ENCODE data around the gene DIO3. TPM values are rescaled to one million over a fixed set of nuclear protein-coding genes. Genes with fewer than 3 reads are reported as not detected.
A peak's percentile ranks its signal among the peaks of the same experiment; 100 is the strongest.

DIO3 gene
- total and polyA plus RNA-seq, 2 of the 13 experiments (the other 11 are each of a cell fraction or from before 2014, with no cell fraction given), result not detected

DNA sequence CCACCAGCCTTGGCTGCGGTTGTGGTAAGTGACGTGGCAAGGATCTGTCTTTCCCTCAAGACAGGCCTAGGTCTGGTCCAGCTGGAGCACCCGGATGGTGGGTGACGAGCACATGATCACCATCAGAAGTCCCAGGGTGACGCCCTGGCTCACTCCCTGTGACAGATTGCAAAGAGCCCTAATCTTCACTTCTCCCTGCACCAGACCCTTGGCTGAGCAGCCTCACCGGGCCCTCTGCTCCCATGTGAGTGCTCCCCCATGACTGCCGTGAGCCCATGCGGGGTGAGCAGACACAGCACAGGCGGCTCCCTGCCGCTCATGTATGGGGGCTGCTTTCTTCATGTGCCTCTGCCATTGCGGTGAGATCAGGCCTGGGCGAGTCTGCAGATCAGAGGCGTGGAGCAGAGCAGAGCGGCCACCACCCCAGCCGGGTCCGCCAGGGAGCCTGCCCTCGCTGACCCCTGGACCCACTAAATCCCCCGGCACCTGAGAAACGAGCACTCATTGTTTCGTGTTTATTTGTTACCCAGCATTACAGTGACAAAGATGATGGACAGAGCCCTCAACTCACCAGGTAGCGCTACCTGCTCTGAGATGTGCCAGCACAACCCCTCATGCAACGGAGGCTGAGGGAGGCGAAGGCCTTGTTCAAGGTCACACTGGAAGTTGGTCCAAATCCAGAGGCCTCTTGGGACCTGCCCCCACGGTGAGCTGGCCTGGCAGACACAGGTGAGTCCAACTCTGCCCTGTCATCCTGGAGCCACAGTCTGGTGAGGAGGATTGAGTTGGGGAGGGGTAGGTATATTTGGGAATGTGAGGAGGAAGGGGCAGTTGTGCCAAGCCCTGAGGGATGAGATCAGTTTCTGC is 9.3 kb upstream of the DIO3 start:
- WGBS (ENCODE audit: low lambda C conversion rate), result 43% methylated on average over 15 of the region's 24 CpGs
- Histone ChIP-seq H3K4me3 (replicated peaks in 1 of 3; ENCODE audit: insufficient read depth in 1 of 3, low read depth in 2 of 3, low read length in 3 of 3) (no peak overlapping the region), H4K20me1 (ENCODE audit: insufficient read depth, low read length) (no peaks in the 10 kb centered on the region), H3K27ac (ENCODE audit: extremely low read length, insufficient read depth, low read length) (no peak overlapping the region), H3K4me1 (ENCODE audit: insufficient read depth, low read length) (peaks cover 11% of the 10 kb centered on the region), H3K9me3 (ENCODE audit: low read length) (no peaks in the 10 kb centered on the region), H3K9ac (ENCODE audit: insufficient read depth, low read depth, low read length) (no peak overlapping the region), H3K27me3 (ENCODE audit: control insufficient read depth in 1 of 2, insufficient read depth in 2 of 2, low read length in 2 of 2) (peaks cover 0 to 6% of the 10 kb centered on the region in 2 experiments; a peak in 2 of 5 replicates), H3K79me2 (ENCODE audit: insufficient read depth, low read length) (no peaks in the 10 kb centered on the region), H3K4me2 (ENCODE audit: low read depth, low read length) (no peak overlapping the region), H2AFZ (ENCODE audit: low read length) (no peak overlapping the region), H3K36me3 (replicated peaks in 1 of 2; ENCODE audit: control insufficient read depth in 1 of 2, insufficient read depth in 2 of 2, low read length in 2 of 2) (no peaks in the 10 kb centered on the region)
- in situ Hi-C loops (cut with HindIII; ENCODE audit: extremely low pct_ligation_motif_present, low pct_unique_long_range_greater_than_20kb) (no loop called here), intact Hi-C loops (cut with micrococcal nuclease; ENCODE audit: unreplicated experiment) (no loop called here)
- no TSS peak for BruUV-seq (replicated peaks)
- ChIA-PET CTCF (ENCODE audit: low intra/inter-chr PET ratio, low total read pairs) (no interaction called here), POLR2A (no interaction called here)
- FAIRE-seq (no peak), ATAC-seq (no peak), DNase-seq (ENCODE audit: low spot score) (no peak)
- no peak for TF ChIP-seq TCF12 (IDR thresholded peaks at IDR 0.05)
- TF ChIP-seq TCF12 (CRISPR knock-in tag; IDR thresholded peaks at IDR 0.05), result no peak
- peak; percentile 57; the same call in 1 of the 2 replicates for TF ChIP-seq CREB1 (IDR thresholded peaks at IDR 0.05)
- TF ChIP-seq CREB1 (CRISPR knock-in tag; IDR thresholded peaks at IDR 0.05), result no peak

- H3K79me2 ChIP-seq (ENCODE audit: insufficient read depth, low read length), result no peaks in the 10 kb centered on the region
- FAIRE-seq, result no peak
- H3K4me1 ChIP-seq (ENCODE audit: insufficient read depth, low read length), result peaks cover 11% of the 10 kb centered on the region
- BruUV-seq (replicated peaks), result no TSS peak
- H3K9me3 ChIP-seq (ENCODE audit: low read length), result no peaks in the 10 kb centered on the region
- no peaks in the 10 kb centered on the region for H4K20me1 ChIP-seq (ENCODE audit: insufficient read depth, low read length)
- peaks cover 0 to 13% of the 10 kb centered on the region in 2 experiments; a peak in 2 of 5 replicates for H3K27me3 ChIP-seq (ENCODE audit: control insufficient read depth in 1 of 2, insufficient read depth in 2 of 2, low read length in 2 of 2)
- H3K27ac ChIP-seq (ENCODE audit: extremely low read length, insufficient read depth, low read length), result no peak overlapping the region
- TF ChIP-seq ZNF317 (CRISPR knock-in tag; IDR thresholded peaks at IDR 0.05), result no peak
- no peak for TF ChIP-seq ZNF530 (CRISPR knock-in tag; IDR thresholded peaks at IDR 0.05; ENCODE audit: low read depth)
- TF ChIP-seq PHF8 (CRISPR knock-in tag; IDR thresholded peaks at IDR 0.05), result no peak
- TF ChIP-seq RBAK (CRISPR knock-in tag; IDR thresholded peaks at IDR 0.05), result no peak
- TF ChIP-seq PITX1 (CRISPR knock-in tag; IDR thresholded peaks at IDR 0.05), result no peak
- no peak for TF ChIP-seq HBP1 (CRISPR knock-in tag; IDR thresholded peaks at IDR 0.05; ENCODE audit: low read depth)
- TF ChIP-seq RARA (CRISPR knock-in tag; IDR thresholded peaks at IDR 0.05), result no peak
- TF ChIP-seq, protein P1, sequence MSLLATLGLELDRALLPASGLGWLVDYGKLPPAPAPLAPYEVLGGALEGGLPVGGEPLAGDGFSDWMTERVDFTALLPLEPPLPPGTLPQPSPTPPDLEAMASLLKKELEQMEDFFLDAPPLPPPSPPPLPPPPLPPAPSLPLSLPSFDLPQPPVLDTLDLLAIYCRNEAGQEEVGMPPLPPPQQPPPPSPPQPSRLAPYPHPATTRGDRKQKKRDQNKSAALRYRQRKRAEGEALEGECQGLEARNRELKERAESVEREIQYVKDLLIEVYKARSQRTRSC (CRISPR knock-in tag; IDR thresholded peaks at IDR 0.05; ENCODE audit: low read depth), result no peak
- TF ChIP-seq SMAD9 (CRISPR knock-in tag; IDR thresholded peaks at IDR 0.05), result no peak
- TF ChIP-seq, protein P2, sequence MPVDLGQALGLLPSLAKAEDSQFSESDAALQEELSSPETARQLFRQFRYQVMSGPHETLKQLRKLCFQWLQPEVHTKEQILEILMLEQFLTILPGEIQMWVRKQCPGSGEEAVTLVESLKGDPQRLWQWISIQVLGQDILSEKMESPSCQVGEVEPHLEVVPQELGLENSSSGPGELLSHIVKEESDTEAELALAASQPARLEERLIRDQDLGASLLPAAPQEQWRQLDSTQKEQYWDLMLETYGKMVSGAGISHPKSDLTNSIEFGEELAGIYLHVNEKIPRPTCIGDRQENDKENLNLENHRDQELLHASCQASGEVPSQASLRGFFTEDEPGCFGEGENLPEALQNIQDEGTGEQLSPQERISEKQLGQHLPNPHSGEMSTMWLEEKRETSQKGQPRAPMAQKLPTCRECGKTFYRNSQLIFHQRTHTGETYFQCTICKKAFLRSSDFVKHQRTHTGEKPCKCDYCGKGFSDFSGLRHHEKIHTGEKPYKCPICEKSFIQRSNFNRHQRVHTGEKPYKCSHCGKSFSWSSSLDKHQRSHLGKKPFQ (CRISPR knock-in tag; IDR thresholded peaks at IDR 0.05; ENCODE audit: insufficient replicate concordance), result no peak
- no peak for TF ChIP-seq NFYB (CRISPR knock-in tag; IDR thresholded peaks at IDR 0.05)
- TF ChIP-seq PHF21A (CRISPR knock-in tag; IDR thresholded peaks at IDR 0.05), result no peak
- no CpG with 5 or more reads among the region's 9 CpGs for WGBS (ENCODE audit: low lambda C conversion rate)
- no peak for DNase-seq (ENCODE audit: low spot score)
- H3K4me3 ChIP-seq (replicated peaks in 1 of 3; ENCODE audit: insufficient read depth in 1 of 3, low read depth in 2 of 3, low read length in 3 of 3), result no peak overlapping the region
- in situ Hi-C loops (cut with HindIII; ENCODE audit: extremely low pct_ligation_motif_present, low pct_unique_long_range_greater_than_20kb), result no loop called here
- intact Hi-C loops (cut with micrococcal nuclease; ENCODE audit: unreplicated experiment), result no loop called here
- no peak overlapping the region for H3K4me2 ChIP-seq (ENCODE audit: low read depth, low read length)
- no peaks in the 10 kb centered on the region for H3K36me3 ChIP-seq (replicated peaks in 1 of 2; ENCODE audit: control insufficient read depth in 1 of 2, insufficient read depth in 2 of 2, low read length in 2 of 2)
- POLR2A ChIA-PET, result no interaction called here
- ATAC-seq, result no peak
- H2AFZ ChIP-seq (ENCODE audit: low read length), result no peak overlapping the region
- CTCF ChIA-PET (ENCODE audit: low intra/inter-chr PET ratio, low total read pairs), result no interaction called here
- no peak overlapping the region for H3K9ac ChIP-seq (ENCODE audit: insufficient read depth, low read depth, low read length)
These were observed 8.5 kb upstream of the DIO3 start for GRCh38 chr14:101552786-101553231.
